Measurements from ENCODE around the gene MIOX.
"Not testable (repeated sequence)": the region's sequence is repeated elsewhere in the genome, so short reads cannot be mapped to it uniquely, and the experiment has no call there.

MIOX gene

DNA sequence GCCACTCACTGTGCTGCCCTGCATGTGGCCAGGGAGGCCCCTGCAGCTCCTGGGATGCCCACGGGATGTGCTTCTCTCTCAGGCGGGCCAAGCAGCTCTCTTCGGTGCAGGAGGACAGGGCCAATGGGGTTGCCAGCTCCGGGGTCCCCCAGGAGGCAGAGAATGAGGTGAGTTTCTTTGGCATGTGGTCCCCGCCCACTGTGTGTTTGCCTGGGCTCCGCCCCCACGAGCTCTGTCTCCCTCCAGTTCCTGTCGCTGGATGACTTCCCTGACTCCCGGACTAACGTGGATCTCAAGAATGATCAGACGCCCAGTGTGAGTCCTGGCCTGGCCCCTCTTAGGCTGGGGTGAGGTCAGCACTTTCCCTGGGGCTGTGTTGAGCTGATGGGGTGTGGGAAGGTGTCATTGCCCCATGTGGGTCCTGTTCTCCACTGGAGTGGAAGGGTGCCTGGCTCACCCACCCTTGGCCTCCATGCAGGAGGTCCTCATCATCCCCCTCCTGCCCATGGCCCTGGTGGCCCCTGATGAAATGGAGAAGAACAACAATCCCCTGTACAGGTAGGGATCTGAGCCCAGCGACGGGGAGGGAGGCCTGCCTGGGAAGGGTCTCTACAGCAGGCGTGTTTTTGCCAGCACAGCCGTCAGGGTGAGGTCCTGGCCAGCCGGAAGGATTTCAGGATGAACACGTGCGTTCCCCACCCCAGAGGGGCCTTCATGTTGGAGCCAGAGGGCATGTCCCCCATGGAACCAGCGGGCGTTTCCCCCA lies 31.0 kb downstream of the MIOX start:
- DNase-seq, result no peak

DNA sequence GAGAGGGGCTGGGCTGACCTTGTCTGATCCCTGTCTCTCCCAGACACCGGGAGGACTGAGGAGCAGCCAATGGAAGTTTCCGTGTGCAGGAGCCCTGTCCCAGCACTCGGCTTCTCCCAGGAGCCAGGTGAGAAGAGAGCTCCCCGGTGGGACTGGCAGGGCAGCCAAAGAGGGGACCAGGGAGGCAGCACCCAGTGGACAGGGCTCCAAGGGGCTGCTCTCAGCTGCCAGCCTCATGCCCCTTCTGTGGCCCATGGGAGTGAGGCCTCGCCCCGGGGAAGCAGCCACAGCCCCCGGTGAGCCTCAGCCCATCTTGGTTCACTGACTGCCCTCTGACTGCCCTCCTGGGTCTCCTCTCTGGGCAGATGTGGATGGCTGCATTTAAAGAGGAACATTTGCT lies 31.9 kb downstream of the MIOX start:
- DNase-seq, result no peak

DNA sequence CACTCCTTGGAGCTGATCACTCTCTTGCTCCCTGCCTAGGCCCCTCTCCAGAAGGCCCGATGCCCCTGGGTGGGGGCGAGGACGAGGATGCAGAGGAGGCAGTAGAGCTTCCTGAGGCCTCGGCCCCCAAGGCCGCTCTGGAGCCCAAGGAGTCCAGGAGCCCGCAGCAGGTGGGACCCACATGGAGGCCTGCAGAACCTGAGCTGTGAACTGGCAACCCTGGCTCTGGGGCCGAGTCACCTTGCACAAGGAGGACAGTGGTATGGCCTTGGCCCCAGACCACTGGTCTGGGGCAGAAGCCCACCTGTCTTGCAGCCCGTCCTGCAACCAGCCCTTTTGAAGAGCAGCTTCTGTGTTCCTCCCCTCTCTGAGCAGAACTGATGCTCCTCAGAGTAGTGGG lies 32.5 kb downstream of the MIOX start:
- no peak for DNase-seq

DNA sequence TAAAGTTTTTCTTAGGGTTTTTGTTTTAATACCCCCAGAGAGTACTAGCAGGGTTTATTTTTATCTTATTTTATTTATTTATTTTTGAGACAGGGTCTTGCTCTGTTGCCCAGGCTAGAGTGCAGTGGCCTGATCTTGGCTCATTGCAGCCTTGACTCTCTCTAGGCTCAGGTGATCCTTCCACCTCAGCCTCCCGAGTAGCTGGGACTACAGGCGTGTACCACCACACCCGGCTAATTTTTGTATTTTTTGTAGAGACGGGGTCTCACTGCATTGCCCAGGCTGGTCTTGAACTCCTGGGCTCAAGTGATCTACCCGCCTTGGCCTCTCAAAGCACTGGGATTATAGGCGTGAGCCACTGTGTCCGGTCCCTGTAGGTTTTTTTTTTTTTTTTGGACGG lies 33.5 kb downstream of the MIOX start:
- DNase-seq, result not testable (repeated sequence)

DNA sequence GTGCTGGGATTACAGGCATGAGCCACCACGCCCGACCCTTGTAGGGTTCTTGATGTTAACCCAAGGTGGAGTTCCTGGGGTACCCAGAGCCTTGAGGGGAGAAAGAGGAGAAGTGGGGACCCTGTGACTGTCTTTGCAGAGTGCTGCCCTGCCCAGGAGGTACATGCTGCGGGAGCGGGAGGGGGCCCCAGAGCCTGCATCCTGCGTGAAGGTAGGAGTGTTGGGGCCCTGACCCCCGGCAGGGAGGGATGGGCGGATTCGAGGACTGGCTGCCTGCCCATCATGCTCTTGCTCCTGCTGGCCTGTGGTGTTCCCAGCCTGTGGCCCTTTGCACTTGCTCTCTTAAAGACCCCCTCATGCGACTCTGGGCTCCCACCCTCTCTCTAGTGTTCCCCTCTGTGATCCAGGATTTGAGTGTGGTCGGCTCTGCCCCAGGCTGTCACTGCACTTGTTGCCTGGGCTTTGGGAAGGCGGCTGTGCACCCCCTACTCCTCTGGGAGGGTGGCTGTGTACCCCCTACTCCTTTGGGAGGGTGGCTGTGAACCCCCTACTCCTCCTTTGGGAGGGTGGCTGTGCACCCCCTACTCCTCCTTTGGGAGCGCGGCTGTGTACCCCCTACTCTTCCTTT lies 34.3 kb downstream of the MIOX start:
- no peak for DNase-seq

DNA sequence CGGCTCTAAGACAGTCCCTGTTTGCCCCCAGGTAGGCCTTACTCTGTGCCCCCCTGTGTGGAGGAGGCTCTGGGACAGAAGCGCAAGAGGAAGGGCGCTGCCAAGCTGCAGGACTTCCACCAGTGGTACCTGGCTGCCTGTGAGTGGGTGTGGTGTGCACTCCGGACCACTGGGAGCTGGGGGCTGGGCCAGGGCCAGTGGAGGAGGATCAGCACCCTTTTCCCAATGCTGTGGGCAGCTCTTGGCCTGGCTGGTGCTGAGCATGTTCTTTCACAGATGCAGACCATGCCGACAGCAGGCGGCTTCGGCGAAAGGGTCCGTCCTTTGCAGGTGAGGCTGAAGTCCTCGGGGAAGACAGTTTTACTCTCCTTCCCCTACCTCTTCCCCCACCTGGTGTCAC lies 35.1 kb downstream of the MIOX start:
- DNase-seq, result no peak

DNA sequence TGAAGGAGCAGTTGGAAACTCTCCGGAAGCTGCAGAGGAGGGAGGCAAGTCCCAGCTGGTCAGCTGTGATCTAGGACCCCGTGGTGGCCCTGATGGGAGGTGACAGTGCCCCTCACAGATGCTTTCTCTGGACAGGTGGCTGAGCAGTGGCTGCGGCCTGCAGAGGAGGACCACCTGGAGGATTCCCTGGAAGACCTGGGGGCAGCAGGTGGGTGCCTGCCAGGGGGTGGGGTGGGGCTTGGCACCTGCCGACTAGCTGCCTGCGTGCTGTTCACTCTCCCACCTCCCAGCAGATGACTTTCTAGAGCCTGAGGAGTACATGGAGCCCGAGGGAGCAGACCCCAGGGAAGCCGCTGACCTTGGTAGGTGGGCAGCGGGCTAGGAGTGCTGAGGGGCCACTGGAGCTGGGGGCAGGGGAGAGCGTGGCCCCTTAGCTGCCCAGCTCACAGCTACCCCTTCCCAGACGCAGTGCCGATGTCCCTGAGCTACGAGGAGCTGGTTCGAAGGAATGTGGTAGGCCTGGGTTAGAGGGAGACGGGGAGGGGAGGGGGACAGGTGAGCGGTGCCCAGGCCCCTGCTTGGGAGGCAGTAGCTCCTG lies 35.6 kb downstream of the MIOX start:
- DNase-seq, result no peak

DNA sequence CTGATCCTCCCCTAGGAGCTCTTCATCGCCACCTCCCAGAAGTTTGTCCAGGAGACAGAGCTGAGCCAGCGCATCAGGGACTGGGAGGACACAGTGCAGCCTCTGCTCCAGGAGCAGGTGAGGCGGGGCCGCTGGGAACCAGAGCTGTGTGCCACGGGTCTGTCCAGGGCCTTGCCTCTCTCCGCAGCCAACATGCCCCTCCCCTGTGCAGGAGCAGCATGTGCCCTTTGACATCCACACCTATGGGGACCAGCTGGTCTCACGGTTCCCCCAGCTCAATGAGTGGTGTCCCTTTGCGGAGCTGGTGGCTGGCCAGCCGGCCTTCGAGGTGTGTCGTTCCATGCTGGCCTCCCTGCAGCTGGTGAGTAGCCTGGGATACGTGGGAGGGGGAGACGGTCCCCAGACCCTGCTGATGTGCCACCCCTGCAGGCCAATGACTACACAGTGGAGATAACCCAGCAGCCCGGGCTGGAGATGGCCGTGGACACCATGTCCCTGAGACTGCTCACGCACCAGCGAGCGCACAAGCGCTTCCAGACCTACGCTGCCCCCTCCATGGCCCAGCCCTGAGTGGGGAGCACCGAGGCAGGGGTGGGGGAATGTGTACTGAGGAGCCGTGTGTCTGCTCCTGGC lies 36.3 kb downstream of the MIOX start:
- DNase-seq, result no peak

DNA sequence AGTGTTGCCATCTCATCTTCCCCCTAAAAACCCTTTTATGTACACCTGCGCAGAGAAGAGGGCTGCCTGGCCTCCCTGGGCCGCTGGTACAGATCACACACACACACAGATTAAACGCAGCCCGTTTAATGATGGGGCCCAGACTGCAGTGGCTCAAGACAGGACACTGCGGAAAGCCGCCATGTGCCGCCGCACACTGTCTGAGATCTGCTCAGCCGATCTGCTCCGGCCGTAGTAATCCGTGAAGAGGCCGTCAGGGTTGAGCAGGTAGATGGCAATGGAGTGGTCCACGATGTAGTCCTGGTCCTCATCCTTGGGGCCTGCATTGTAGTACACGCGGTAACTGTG lies 36.8 kb downstream of the MIOX start:
- no peak for DNase-seq

DNA sequence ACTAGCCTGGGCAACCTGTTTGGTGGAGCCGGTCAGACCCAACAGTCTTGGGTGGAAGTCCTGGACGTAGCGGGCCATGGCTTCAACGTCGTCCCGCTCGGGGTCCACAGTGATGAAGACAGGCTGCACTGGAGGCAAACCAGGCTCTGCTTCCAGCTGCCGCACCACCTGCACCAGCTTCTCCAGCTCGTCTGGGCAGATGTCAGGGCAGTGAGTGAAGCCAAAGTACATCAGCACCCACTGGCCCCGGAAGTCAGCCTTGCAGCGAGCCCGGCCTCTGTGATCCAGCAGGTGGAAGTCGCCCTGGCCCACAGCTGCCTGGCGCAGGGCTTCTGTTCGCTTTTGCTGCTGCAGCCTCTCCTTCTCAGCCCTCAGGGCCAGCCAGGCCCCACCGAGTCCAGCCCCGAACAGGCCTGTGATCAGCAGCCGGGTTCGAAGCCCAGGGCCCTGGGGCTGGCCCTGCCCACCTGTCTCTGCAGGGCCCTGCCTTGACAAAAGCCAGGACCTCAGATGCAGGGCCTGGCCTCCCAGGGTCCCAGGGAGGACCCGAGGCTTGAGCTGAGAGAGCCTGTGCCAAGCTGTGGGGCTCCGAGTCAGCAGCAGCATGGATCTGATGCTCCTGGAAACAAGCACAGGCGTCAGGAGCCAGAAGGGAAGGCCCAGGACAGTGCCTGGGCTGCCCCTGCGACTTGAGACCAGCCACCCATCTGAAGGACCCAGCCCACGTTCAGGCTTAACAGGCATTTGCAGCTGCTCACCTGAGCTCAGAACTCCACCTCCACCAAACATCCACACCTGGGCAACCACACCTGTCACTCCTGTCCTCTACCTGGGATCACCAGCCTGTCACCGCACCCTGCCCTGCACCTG lies 37.4 kb downstream of the MIOX start:
- DNase-seq, result no peak

DNA sequence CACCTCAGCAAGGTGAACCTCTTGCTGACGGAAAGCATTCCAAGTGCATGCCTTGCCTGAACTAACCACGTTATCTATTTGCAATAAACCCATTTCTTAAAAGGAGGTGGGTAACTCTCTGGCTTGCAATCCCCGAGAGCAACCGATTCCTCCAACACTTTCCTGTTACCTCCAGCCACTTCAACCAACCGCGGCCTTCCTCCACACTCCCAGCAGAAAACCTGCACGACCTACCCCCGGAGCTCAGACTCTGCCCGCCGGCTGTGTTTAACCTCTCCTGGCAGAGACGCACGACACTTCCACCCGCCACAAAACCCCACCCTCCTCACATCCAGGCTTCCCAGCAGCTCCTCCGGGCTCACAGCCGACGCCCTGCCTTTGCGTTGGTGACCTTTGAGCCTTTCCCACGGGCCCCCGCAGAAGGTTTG lies 38.0 kb downstream of the MIOX start:
- no peak for DNase-seq

DNA sequence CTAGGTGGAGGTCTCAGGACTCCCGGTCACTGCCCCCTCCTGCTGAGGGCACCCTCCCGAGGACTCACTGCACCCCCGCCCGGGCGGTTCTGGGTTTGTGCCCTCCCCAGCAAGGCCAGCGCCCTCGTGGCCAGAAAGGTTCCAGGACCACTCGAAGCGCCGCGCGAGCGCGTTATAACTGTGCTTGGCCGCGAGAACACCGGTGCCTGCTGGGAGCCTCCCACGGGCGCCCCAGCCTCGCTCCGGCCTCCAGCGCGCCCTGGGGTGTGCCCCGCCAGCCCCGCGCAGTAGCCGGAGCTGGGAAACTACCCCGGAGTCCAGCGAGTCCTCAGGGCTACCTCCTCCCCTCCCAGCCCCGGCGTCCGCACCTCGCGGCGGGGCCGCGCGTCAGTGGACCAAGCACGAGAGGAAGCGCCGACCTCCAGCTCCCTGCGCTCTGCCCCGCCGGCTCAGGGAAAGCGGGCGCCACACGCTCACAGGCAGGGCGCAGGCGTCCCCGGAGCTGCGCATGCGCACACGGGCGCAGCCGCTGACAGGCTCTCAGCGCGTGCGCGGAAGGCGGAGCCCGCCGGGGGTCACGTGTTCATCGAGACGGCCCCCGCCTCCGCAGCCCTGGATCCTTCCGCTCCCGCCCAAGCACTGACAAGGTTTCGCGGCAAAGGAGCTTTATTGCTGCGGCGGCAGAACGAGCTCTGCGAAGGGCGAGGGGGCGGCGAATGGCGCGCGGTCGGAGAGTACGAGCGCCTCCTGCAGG lies 38.6 kb downstream of the MIOX start, which contains the start of gene SCO2:
Gene SCO2 (minus strand): TSS at position 495 of the 754 bp plus-strand sequence. CDS start 1,187 bp downstream, outside the sequence.
- DNase-seq, result peak; percentile 98 to 99

DNA sequence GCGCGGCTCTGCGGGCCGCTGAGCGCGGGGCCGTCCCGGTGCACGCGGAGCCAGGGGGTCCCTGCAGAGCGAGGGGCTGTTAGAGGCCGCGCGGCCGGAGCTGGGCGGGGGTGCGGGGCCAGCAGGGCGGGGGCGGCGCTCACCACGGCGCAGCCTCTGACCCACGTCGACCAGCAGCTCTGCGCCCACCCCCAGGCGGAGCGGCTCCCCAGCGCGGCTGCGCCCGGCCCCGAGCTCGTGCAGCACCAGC lies 39.1 kb downstream of the MIOX start:
- no peak for DNase-seq

DNA sequence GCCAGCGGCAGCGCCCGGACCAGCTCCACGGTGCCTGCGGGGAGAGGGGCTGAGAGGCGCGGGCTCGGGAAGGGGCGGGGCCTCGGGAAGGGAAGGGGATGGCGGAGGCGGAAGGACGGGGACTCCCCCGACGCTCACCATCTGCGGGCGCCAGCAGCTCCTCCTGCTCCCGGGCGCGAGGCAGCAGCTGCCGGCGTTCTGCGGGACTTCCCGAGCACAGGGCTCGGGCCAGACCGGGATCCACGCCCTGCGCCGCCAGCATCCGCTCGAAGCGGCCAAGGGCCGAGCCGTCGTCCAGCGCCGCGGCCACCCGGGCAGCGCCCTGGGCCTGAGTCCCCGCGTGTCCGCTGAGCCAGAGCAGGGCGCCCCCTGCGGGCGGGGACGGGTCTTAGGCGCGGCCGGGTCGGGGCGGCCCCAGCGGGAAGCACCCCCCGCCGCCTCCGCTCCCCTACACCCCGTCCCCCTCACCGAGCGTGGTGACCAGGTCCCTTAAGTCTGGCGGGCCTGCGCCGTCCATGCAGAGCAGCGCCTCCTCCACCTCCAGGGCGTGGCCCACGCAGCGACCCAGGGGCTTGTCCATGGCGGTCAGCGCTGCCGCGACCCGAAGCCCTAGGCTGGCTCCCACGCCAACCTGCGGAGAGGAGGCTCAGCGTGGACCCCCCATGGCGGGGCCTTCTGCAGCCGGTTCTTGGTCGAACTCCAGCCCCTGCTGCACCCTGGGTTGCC lies 39.6 kb downstream of the MIOX start:
- DNase-seq, result peak; percentile 84 to 88

DNA sequence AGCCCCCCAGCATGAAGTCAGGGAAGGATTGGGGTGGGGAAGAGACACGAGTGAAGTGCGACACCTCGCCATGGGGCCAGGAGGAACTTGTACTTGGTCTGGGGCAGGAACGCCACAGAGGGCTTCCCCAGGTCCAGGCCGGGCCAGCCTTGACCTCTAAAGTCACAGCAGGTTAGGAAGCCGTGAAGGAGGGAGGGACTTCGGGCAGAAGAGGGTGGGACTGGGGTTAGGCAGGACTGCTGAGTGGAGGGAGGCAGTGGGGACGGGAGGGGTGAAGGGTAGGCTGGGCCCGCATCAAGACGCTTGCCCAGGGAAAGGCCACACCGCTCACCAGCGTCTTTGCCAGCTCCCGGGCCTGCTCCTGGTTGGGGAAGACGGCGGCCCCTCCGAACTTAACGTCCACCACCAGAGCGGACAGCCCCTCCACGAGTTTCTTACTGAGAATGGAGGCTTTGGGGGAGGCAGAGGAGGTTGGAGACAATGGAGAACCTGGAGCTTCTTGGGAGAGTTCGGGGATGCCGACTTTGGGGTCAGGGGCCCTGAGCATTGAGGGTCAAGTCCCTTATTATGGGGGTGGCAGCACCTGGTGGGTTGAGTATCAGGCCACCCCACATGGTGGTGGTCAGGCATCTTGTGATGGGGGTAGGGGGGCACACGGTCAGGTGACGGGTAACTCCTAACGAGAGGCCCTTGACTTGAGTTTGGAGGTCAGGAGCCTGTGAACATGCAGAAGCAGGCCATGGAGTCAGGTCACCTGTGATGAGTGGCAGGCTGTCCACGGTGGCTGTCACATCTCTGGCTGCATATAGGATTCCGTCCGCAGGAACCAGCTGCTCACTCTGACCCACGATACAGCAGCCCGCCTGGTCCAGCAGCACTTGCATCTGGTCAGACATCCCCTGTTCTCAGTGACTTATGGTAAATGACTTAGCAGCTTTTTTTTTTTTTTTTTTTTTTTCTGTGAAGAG lies 40.5 kb downstream of the MIOX start:
- DNase-seq, result peak in 1 of 2 donors; percentile 43

DNA sequence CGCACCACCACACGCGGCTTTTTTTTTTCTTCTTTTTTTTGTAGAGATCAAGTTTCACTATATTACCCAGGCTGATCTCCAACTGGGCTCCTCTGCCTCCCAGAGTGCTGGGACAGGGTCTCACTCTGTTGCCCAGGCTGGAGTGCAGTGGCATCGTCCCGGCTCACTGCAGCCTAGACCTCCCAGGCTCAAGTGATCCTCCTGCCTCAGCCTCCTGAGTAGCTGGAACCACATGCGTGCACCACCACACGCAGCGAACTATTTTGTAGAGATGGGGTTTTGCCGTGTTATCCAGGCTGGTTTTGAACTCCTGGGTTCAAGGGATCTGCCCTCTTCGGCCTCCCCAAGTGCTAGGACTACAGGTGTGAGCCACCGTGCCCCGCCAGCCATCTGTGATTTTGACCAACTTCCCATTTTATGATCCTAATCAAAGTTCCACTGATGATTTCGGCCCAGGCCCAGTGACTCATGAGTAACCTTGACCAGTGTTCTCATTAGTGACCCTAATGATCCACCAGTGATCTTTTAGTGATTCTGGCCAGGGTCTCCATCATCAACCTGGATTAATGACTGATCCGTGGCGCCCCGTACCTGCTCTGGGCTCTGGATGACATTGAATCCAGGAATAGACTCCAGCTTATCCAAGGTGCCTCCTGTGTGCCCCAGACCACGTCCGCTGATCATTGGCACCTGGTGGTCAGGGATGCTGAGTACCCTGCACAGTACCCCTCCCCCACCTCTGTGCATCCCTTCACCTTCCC lies 41.4 kb downstream of the MIOX start:
- no peak for DNase-seq

DNA sequence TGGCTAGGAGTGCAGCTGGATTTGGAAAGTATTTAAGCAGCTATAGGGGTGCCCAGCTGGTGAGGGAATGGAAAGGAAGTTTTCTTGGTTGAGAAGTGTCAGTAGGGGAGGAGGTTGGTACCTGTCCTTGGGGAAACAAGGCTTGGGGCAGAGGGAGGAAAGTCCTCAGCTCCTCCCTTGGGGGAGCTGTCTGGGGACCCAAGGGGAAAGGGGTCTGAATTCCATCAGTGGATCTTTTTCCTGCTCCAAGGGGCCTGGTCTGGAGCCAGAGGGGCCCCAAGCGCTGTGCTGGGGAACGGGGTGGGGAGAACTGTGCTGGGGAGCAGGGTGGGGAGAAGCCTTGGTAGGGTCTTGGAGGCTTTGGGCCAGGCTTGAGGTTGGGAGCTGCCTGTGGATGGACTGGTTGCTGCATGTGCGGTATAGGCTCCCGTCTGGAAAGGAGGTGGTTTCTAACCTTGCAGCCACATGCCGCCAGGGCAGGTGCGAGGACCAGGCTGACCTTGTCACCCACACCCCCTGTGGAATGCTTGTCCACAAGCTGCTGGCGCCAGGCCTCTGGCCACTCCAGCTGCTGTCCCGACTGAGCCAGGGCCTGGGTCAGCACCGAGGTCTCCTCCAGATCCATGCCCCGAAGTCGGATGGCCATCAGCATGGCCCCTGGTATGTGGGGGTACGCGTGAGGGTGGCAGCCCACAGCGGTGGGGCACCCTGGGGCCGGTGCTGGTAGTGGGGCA lies 42.2 kb downstream of the MIOX start:
- DNase-seq, result no peak

DNA sequence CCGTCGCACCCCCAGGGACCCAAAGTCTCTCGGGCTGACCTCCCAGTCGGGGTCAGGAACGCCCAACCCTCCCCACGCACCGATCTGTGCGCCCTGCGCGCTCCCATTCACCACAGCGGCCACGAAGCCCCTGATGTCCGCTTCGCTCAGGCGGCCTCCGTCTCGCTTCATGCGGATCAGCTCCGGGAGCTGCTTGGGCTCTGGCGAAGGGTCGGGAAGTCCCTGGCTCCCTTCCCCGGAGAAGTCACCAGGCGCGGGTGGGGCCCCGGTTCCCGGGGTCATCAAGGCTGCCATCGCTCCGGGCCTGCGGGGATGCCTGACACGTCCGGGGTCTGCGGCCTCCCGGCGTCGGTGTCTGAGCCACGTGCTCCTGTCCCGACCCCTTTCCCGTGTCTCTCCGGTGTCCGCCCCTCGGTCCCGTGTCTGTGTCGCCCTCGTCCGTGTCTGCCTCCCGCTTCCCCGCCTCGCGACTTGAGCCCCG lies 42.8 kb downstream of the MIOX start:
- DNase-seq, result no peak

All from activated CD4-positive, alpha-beta T cell treated with anti-CD3 and anti-CD28 coated beads for 4 hours (primary cell).